GM21717 (cell line): ENCODE data around the gene KLRG1.

Experiments
- ATAC-seq: cut with Tn5 transposase; IDR thresholded peaks from one replicate; pipeline ENCODE4 v1.9.1; 2021; ENCODE audit warnings: mild to moderate bottlenecking, moderate library complexity; ENCODE audit not compliant: unreplicated experiment

Gene KLRG1

GRCh38 chr12:9040484-9041186, 51.3 kb downstream of the KLRG1 start:
- ATAC-seq, result no peak

- no peak for ATAC-seq
These were observed 52.0 kb downstream of the KLRG1 start for GRCh38 chr12:9041321-9041720.

DNA sequence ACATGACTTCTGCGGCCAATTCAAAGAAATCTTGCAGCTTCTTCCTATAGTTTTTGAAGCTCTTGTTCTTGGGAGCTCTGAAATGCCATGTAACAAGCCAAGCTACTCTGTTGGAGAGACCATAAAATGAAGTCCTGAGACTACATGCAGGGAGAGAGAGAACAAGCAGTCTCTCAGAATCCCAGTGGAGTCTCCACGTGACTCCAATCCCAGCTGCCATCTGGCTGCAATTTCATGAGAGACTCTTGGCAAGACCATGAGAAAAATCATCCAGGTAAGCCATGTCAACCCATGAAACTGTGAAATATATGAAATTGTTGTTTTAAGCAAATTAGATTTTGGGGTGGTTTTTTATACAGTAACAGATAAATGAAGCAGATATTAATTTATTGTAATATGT, 54.4 kb downstream of the KLRG1 start:
- no peak for ATAC-seq

- no peak for ATAC-seq
These were observed 57.8 kb downstream of the KLRG1 start for GRCh38 chr12:9047105-9047504.

DNA sequence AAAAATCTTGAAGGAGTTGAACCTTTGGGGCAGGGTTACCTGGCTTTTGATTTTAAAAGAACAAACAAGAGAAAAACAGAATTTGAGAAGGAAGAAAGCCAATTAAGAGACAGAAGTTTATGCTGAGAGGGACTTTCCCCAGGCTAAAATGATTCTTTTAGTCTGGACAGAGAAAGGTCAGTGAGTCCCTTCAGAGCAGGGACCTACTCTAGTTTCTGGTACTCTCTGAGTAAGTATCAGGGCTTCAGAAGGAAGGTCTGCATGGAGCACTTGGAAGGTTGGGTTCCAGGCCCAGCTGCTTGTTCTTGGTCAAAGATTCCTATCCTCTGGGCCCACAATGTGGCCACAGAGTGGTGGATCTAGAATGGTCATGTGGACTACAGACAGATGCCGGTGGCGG, 59.6 kb downstream of the KLRG1 start:
- no peak for ATAC-seq

- ATAC-seq, result no peak
These were observed 60.3 kb downstream of the KLRG1 start for GRCh38 chr12:9049520-9050133.

DNA sequence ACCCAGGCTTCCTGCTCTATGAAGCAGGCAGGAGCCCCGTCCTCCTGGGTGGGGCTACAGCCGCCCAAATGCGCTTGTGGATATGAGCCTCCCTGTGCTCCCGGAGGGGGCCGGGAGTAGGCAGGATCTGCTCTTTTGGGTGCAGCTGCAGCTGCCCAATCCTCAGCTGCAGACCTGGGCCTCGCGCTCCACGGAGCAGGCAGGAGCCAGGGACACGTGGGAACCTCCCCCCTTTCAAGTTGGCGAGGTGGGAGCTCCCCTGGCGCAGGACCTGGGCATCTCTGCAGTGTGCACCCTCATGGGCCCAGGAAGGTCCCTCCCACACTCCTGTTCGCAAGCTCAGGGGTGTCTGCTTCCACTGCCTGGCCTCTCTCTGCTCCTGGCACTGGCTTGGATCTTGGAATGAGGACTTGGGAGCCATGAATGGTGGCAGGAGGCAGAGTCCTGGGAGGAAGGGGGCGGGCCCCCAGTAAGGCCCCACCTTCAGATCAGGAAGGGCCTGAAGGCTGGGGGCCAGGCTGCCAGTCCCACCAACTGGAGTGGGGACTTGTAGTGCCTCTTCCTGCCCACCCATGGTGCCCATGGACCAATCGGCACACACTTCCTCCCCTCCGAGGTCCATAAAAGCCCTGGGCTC, 61.3 kb downstream of the KLRG1 start:
- no peak for ATAC-seq

- no peak for ATAC-seq
These were observed 61.8 kb downstream of the KLRG1 start for GRCh38 chr12:9051158-9051550.

- no peak for ATAC-seq
These were observed 63.3 kb downstream of the KLRG1 start for GRCh38 chr12:9052610-9053009.
